Activated CD8-positive, alpha-beta memory T cell treated with anti-CD3 and anti-CD28 coated beads for 48 hours (primary cell): ENCODE data around the gene CAD.
A peak's percentile ranks its signal among the peaks of the same experiment; 100 is the strongest.

Source experiments
- DNase-seq, 3 experiments: peaks; one replicate each; pipeline ENCODE4 v3.0.0-alpha.2; 2020; ENCODE audit warnings: low read depth in 2 of 3, low spot score in 2 of 3

CAD gene

GRCh38 chr2:27198627-27199026 lies 18.5 kb upstream of the CAD start:
- no peak for DNase-seq

- no peak for DNase-seq
Measured at GRCh38 chr2:27199241-27199640, 17.9 kb upstream of the CAD start.

DNA sequence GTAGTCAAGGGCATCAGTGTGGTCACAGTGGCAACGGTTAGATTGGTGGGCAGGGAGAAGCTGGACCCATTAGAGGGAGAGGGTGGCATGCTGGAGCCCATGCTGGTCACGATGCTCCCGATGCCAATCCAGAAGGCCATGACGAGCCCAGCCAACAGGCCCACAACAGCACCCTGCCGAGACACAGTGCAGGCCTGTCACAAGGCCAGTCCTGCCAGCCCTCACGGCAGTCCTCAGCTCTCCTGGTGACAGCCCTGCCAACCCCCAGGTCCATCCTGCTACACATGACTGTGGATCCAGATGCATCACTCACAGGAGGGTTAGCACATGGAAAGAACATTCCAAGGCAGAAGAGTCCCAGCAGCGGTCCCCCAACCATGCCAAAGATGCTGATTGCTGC lies 15.5 kb upstream of the CAD start:
- DNase-seq: no peak

DNA sequence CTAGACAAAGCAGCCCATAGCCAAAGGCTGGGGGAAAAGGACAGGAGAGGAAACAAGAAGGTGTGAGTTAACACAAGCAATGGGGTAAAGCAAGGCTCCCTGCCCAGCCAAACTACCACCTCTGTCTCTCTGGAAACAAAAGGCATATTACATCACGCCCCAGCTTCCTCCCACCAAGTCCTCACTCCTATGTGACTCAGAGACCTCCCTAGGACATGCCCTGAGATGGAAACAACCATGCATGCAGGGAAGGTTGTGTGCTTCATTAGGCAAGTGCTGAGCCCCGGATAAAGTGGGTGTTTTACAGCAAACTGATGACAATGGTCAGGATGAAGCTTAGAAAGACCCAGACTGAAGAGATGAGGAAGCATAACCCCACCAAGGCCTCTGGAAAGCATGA lies 14.3 kb upstream of the CAD start:
- no peak for DNase-seq

DNA sequence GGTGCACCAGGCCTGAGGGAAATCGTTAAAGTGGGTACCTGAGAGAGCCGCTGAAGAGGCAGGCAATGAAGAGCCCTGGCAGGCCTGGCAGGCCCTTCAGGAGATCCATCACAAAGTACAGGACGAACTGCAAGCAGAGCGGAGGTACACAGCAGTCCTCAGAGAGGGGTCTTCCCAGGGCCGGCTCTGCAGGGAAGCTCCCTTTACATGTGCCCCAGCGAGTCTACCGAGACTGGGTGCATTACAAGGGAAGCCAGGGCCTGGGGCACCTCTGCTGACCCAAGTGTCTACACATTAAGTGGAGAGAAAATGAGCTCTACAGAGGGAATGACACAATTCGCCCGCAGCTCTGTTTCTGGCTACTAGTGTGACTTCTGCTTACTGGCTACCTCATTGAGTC lies 13.4 kb upstream of the CAD start:
- no peak for DNase-seq

- DNase-seq: no peak
Measured at GRCh38 chr2:27204566-27204965, 12.6 kb upstream of the CAD start.

DNA sequence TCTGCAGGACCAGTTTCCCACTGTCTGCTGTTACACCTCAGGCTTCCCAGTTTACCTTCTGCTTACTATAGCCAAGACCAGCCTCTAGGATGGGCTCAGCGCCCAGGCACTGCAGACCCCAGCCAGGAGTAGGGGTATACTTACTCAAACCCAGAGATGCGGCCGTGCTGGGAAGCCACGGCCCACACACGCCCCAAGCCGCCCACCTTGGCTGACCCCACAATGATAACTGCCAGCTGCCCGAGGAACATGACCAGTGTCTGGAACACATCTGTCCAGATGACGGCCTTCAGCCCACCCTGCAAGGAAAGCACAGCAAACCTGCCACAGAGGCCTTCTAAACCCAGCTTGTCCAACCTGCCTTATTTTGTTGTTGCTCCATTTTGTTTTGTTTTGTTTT lies 12.0 kb upstream of the CAD start:
- no peak for DNase-seq

DNA sequence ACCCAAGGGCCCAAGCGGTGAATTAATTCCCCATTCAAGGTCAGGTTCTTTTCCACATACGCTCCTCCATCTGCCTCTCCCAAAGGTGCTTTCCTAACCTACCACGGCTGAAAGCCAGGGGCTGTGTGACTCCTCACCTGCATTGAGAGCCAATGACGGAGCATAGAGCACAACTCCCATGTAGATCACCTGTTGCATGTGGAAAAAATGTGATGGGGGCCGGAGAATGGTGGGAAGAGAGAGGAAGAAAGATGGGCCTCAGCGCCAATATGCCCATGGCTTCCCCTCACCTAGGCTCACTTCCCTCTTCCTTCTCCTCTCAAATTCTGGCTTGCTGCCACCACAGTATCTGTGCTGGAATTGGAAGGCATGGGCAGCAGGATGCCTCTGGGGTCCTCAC lies 10.8 kb upstream of the CAD start:
- no peak for DNase-seq

DNA sequence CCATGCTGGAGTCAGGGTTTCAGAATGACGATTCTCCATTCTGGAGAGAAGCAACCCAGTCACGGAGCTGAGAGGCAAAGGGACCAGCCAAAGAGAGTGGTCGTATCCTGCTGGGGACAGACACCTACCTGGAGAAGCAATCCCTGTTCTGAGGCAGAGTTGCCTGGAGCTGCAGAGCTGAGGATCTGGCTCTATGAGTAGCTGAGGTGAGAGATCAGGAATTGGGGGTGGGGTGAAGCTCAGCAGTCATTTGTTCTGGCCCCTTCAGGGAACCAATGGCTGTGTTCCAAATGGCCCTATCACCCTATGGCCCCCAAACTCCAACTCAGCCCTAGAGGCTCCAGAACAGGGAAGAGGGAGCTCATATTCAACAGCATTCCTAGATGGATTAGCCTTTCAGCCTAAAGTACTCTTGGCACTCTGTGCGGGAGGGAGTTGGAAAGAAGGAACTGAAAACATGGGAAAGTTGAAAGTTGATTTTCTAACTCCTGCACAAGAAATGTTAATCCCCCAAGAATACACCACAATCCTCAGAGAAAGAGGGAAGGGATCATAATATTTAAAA lies 8.6 kb upstream of the CAD start:
- DNase-seq: no peak

DNA sequence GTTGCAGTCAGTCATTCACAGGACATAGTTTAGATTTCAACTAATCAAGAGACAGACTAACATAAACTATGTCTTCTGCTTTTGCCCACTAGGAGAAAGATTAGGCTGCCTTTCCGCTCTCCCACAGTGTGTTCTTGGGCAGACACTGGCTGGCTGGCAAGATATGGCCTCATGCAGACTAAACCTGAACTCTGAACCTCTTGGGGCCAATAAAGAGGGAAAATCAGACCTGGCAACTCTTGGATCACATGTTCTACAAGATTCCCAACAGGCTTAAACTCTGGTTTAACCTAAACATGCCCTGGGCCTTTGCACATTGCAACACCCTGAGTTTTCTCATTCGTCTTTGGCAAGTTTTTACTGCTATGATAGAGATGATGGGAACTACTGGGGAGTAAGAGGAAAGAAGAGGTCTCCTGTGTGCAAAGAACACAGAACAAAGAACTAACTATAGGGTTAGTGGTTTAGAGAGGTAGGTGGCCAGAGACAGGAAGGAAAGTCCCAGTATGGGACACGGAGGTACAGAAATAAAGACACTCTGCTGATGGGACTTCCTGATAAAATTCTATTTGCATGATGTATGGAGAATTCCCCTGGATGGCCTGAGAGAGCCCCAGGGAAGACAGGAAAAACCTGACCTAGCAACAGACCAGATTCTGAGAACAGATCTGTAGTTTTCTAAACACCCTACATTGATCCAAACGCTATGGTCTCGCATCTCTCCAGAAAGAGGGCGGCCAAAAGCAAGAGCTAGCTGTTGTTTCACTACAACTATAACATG lies 7.4 kb upstream of the CAD start:
- no peak for DNase-seq

GRCh38 chr2:27211241-27211942 lies 5.8 kb upstream of the CAD start:
- no peak for DNase-seq

GRCh38 chr2:27211943-27212625 lies 5.1 kb upstream of the CAD start, which contains the start of the genes ATRAID and SLC5A6:
Gene ATRAID, plus strand, starts transcription at chr2:27212041. Its CDS starts 328 bp downstream, at chr2:27212369.
Gene SLC5A6, minus strand, starts transcription at chr2:27212268. Its CDS starts 4,618 bp downstream, at chr2:27207650.
- DNase-seq: peak; percentile 79 to 86 (median 82)

DNA sequence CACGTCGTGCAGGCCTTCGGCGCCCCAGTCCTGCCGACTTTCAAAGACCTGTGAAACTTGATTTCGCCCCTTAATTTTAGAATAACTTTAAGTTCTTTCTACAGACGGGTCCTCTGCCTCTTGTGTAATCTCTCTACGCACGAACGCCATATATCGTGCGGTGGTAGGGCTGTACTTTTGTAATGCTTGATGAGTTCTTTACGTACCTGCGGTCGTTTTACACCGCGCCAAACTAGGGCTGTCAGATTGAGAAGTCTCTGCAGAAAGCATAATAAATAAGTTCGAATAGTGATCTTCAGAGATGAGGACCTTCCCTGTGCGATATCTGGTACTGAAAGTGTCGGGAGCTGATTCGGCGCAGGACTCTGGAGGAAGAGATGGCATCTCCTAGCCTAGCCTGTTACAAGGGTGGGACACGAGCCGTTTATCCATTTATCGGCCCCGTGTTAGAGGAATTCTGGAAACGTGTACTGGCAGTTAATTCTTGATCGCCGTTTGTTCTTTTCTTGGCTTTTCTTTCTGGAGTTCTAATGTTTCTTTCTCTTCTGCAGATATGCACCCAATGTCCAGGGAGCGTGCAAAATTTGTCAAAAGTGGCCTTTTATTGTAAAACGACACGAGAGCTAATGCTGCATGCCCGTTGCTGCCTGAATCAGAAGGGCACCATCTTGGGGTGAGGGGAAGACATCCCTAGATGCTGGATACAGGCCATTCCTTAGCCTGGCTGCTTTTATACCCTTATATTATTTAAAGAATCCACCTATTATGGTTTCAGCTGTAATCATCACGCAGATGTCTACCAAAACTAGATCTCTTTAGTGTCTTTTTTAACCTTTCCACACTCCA lies 4.3 kb upstream of the CAD start:
- DNase-seq: no peak

GRCh38 chr2:27214941-27215340 lies 2.2 kb upstream of the CAD start:
- DNase-seq: no peak

DNA sequence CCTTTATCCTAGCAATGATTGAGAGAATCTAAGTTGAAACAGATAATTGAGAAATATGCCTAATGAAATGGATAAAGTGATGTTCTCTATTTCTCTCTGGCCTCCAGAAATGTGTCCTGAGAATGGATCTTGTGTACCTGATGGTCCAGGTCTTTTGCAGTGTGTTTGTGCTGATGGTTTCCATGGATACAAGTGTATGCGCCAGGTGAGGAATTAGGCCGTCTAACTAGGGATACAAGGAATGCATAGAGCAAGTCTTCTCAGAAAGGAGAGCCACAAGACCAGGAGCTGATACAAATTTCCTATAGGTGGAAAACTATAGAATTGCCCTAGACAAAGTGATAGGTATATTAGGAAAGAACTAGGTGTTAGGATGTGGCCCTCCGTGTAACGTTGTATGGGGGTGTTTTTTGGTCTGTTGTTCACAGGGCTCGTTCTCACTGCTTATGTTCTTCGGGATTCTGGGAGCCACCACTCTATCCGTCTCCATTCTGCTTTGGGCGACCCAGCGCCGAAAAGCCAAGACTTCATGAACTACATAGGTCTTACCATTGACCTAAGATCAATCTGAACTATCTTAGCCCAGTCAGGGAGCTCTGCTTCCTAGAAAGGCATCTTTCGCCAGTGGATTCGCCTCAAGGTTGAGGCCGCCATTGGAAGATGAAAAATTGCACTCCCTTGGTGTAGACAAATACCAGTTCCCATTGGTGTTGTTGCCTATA lies 592 bp upstream of the CAD start:
- DNase-seq: no peak

- DNase-seq: no peak
Measured at GRCh38 chr2:27218614-27219013, 1.4 kb downstream of the CAD start.

DNA sequence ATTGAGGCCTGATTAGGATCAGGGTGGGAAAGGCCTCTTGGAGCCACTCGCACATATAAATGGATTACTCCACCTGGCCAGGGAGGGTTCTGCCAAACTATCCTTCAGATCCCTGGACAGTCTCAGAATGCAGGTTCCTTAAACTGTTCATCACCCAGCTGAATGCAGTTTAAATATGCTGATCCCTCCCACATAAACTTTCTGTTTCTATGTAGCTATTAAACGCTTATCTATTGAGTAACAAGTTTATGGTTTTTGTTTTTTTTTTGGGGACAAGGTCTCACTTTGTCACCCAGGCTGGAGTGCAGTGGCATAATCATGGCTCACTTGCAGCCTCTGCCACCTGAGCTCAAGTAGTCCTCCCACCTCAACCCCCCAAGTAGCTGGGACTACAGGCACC lies 1.9 kb downstream of the CAD start:
- DNase-seq: no peak

DNA sequence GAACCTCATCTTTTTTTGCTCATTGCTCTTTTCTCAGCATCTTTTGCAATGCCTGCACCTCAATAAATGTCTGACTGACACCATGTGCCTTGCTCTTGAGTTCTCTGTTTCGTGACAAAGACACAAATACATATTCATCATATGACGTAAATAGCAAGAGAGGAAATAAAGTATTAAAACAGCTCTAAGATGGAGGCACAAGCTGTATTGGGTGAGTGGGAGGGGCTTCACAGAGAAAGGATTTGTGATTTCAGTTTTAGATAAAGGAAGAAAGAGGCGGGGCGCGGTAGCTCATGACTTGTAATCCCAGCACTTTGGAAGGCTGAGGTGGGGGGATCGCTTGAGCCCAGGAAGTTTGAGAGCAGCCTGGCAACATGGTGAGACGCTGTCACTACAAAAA lies 2.9 kb downstream of the CAD start:
- no peak for DNase-seq

DNA sequence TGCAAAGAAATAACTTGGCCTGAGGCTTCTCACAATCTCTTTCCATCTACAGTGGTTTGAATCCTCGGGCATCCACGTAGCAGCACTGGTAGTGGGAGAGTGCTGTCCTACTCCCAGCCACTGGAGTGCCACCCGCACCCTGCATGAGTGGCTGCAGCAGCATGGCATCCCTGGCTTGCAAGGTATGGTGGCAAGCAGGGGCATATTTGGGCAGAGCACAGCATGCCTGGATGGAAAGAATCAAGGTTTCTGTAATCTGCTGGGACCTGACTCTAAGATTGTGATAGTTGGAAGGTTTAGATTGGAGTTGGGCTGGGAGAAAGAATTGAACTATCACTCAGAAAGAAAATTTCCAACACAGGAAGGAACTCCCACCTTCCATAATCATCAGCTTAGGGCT lies 4.0 kb downstream of the CAD start:
- DNase-seq: no peak

GRCh38 chr2:27222407-27222806 lies 5.2 kb downstream of the CAD start:
- no peak for DNase-seq
